GM08714 (cell line): ENCODE results near the gene LIPC.

ENCODE experiments used
- H3K4me3 ChIP-seq: fragments of 200-500 bp; sonication (Bioruptor generic); 2 replicates; pipeline ENCODE4 v1.5.1; 2014; ENCODE audit warnings: mild to moderate bottlenecking, low read length, inconsistent platforms
- ZNF274 ChIP-seq: IDR thresholded peaks from 2 replicates; pipeline ENCODE4 v1.6.1; 2012; ENCODE audit warnings: mild to moderate bottlenecking, low read depth, low read length

Gene LIPC

GRCh38 chr15:58431221-58432149 is at the start of gene LIPC:
LIPC (plus strand) TSS chr15:58431991; CDS start chr15:58432033, 42 bp downstream.
- H3K4me3 ChIP-seq, result no peak within 1 kb of the TSS
- no peak for TF ChIP-seq ZNF274

GRCh38 chr15:58383876-58384275 is 47.9 kb upstream of the LIPC start:
- no peak for TF ChIP-seq ZNF274
- no peak overlapping the region for H3K4me3 ChIP-seq

GRCh38 chr15:58384667-58385066 is 47.1 kb upstream of the LIPC start:
- TF ChIP-seq ZNF274, result no peak

GRCh38 chr15:58386081-58386480 is 45.7 kb upstream of the LIPC start:
- TF ChIP-seq ZNF274, result no peak
- no peak overlapping the region for H3K4me3 ChIP-seq

More at GRCh38 chr15:58384667-58385066, 47.1 kb upstream of the LIPC start:
- no peak overlapping the region for H3K4me3 ChIP-seq

- H3K4me3 ChIP-seq, result no peak overlapping the region
These were observed 45.1 kb upstream of the LIPC start for GRCh38 chr15:58386641-58387040.

GRCh38 chr15:58387130-58387529 is 44.7 kb upstream of the LIPC start:
- no peak overlapping the region for H3K4me3 ChIP-seq

More at GRCh38 chr15:58386641-58387040, 45.1 kb upstream of the LIPC start:
- no peak for TF ChIP-seq ZNF274

GRCh38 chr15:58388211-58388610 is 43.6 kb upstream of the LIPC start:
- H3K4me3 ChIP-seq, result no peak overlapping the region
- no peak for TF ChIP-seq ZNF274

More at GRCh38 chr15:58387130-58387529, 44.7 kb upstream of the LIPC start:
- no peak for TF ChIP-seq ZNF274

GRCh38 chr15:58390118-58390517 is 41.7 kb upstream of the LIPC start:
- H3K4me3 ChIP-seq, result no peak overlapping the region
- TF ChIP-seq ZNF274, result no peak

GRCh38 chr15:58390655-58391054 is 41.1 kb upstream of the LIPC start:
- no peak for TF ChIP-seq ZNF274
- no peak overlapping the region for H3K4me3 ChIP-seq

- no peak overlapping the region for H3K4me3 ChIP-seq
- TF ChIP-seq ZNF274, result no peak
These were observed 40.7 kb upstream of the LIPC start for GRCh38 chr15:58391088-58391487.

GRCh38 chr15:58392141-58392540 is 39.6 kb upstream of the LIPC start:
- H3K4me3 ChIP-seq, result no peak overlapping the region
- TF ChIP-seq ZNF274, result no peak

GRCh38 chr15:58392611-58393161 is 39.1 kb upstream of the LIPC start:
- no peak overlapping the region for H3K4me3 ChIP-seq
- TF ChIP-seq ZNF274, result no peak

- no peak for TF ChIP-seq ZNF274
- no peak overlapping the region for H3K4me3 ChIP-seq
These were observed 38.5 kb upstream of the LIPC start for GRCh38 chr15:58393241-58393662.

GRCh38 chr15:58396181-58396580 is 35.6 kb upstream of the LIPC start:
- no peak overlapping the region for H3K4me3 ChIP-seq

GRCh38 chr15:58398071-58398470 is 33.7 kb upstream of the LIPC start:
- H3K4me3 ChIP-seq, result no peak overlapping the region
- TF ChIP-seq ZNF274, result no peak

More at GRCh38 chr15:58396181-58396580, 35.6 kb upstream of the LIPC start:
- no peak for TF ChIP-seq ZNF274
